Measurements from ENCODE around the gene UBALD2.
"Not testable (repeated sequence)": the region's sequence is repeated elsewhere in the genome, so short reads cannot be mapped to it uniquely, and the experiment has no call there.

UBALD2 gene

DNA sequence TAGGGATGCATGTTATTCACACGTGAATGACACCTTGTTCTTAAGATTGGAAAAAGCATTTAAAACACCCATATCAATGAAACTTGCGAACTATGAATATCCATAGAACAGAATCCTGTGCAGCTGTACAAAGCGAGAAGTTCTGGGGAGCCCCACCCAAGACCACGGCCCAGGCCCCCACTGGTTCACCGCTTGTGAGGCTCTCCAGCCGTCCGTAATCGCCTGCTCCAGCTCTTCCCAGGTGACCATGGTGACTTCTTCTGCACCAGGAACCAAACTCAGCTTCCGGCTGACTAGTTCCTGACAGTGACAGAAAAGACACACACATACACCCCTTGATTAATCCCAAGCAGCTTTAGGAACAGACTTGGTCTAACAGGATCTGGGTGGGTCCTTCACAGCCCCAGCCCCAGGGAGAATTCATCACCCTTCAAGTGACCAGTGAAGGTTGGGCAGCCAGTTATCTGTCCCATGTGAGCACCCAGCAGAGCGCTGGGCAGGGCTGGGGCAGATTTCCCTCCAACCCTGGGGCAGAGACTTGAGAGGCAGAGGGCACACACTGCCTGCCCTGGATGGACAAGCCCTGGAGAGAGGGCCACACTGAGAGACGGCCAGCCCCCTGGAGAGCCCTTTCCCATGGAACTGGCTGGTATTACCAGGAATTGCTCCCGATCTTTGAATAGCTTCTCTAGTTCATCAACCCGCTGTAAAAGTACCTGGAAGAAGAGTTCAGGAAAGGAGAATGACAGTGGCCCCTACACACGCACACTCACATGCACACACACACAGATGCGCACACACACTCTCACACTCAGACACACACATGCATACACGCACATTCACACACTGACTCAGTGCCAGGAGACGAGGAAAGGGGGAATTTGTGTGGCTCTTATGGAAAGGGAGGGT, 39.3 kb downstream of the UBALD2 start:
- no peak for DNase-seq (ENCODE audit: low read depth)
- no peak overlapping the region for H3K4me3 ChIP-seq (ENCODE audit: low read depth, low read length)
- TF ChIP-seq, protein P1, sequence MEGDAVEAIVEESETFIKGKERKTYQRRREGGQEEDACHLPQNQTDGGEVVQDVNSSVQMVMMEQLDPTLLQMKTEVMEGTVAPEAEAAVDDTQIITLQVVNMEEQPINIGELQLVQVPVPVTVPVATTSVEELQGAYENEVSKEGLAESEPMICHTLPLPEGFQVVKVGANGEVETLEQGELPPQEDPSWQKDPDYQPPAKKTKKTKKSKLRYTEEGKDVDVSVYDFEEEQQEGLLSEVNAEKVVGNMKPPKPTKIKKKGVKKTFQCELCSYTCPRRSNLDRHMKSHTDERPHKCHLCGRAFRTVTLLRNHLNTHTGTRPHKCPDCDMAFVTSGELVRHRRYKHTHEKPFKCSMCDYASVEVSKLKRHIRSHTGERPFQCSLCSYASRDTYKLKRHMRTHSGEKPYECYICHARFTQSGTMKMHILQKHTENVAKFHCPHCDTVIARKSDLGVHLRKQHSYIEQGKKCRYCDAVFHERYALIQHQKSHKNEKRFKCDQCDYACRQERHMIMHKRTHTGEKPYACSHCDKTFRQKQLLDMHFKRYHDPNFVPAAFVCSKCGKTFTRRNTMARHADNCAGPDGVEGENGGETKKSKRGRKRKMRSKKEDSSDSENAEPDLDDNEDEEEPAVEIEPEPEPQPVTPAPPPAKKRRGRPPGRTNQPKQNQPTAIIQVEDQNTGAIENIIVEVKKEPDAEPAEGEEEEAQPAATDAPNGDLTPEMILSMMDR (IDR thresholded peaks at IDR 0.05; ENCODE audit: control insufficient read depth, extremely low read depth, insufficient read depth) = no peak

DNA sequence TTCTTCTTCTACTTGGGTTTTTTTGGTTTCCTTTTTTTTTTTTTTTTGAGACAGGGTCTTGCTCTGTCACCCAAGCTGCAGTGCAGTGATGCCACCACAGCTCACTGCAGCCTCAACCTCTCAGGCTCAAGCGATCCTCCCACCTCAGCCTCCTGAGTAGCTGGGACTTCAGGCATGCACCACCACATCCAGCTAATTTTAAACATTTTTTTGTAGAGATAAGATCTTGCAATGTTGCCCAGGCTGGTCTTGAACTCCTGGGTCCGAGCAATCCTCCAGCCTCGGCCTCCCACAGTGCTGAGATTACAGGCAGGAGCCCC, 39.9 kb downstream of the UBALD2 start:
- H3K4me3 ChIP-seq (ENCODE audit: low read depth, low read length) = not testable (repeated sequence)

DNA sequence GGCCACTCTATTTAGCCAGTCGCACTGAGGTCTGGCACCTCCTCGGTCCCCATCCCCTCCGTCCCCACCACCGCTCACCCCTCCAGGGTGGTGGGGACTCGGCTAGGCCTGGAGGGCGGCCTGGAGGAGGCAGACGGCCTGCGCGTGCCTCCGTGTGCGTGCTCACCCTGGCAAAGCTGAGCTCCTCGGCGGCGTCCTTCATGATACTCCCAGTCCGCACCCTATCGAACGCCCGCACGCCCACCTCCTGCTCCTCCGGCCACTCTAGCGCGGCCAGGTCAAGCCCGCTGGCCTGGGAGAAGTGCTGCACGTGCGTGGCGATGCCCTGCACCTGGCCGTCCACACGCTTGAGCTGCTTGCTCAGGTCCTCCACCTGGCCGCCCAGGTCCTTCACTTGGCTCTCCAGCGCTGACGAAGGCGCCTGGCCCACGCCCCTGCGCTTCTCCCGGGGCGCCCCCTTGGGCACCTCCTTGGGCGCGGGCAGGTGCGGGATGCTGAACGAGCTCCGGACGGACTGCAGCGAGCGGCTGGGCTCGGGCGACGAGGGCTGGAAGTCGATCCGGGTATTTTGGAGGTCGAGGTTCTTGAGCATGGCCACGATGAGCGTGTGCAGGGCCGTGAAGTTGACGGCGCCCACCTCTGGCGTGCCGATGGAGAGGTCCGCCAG, 42.3 kb downstream of the UBALD2 start:
- DNase-seq (ENCODE audit: low read depth) = no peak
- no peak overlapping the region for H3K4me3 ChIP-seq (ENCODE audit: low read depth, low read length)
- TF ChIP-seq, protein P1 (IDR thresholded peaks at IDR 0.05; ENCODE audit: control insufficient read depth, extremely low read depth, insufficient read depth) = no peak

More for the DNA sequence above, 39.9 kb downstream of the UBALD2 start:
- DNase-seq (ENCODE audit: low read depth) = not testable (repeated sequence)

DNA sequence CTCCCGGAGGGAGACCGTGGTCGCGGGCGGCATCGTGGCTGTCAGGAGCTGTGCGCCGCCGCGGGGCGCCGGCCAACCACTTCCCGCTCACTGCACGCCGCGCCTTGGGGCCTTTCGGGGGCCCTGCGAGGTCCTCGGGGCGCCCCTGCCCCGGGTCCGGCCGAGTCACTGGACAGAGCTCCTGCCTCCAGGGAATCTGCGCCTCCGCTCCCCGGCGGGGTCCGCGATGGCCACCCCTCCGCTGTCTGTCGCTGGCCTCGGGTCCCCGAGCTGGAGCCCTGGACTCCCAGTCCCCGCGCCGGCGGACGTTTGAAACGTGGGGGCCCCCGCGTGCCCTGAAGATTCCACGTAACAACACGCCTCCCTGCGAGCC, 42.8 kb downstream of the UBALD2 start, which contains the start of gene QRICH2:
Gene QRICH2 (minus strand): TSS at position 311 of the 373 bp plus-strand sequence. CDS start 278 bp downstream, at position 33.
- H3K4me3 ChIP-seq (ENCODE audit: low read depth, low read length) = no peak within 1 kb of the TSS
- DNase-seq (ENCODE audit: low read depth) = no peak
- TF ChIP-seq, protein P1 (IDR thresholded peaks at IDR 0.05; ENCODE audit: control insufficient read depth, extremely low read depth, insufficient read depth) = no peak

DNA sequence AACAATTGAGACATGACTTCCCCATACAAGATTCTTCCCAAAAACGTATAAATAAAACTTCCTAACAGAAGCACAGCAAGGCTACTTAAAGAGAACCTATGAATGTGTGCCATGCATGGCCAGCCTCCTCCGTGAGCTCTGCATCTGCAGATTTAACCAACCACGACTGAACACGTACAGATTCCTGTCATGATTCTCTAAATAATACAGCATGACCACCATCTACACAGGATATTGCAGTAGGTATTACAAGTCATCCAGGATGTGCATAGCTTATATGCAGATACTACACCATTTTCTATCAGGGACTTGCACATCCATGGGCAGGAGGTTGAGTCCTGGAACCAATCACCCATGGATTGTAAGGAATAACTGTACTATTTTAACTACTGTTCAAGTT, 44.3 kb downstream of the UBALD2 start:
- H3K4me3 ChIP-seq (ENCODE audit: low read depth, low read length) = no peak overlapping the region
- TF ChIP-seq, protein P1 (IDR thresholded peaks at IDR 0.05; ENCODE audit: control insufficient read depth, extremely low read depth, insufficient read depth) = no peak
- no peak for DNase-seq (ENCODE audit: low read depth)

DNA sequence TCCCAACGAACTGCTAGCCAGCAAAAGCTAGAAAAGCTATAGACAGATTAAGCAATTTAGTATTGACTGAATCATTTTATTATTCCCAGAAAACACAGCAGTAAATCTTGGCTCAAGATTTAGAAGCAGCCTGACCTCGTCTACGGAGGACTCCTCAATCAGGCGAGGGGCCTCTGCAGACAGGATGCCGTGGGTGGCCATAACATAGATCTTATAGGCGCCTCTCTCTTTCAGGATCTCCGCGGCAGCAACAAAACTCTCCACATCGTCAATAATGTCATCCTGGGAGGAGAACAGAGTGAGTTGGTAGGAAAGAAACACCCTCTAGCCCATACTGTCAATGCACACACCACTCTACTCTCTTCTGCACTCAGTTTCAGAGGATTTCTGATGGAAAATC, 47.6 kb downstream of the UBALD2 start:
- TF ChIP-seq, protein P1 (IDR thresholded peaks at IDR 0.05; ENCODE audit: control insufficient read depth, extremely low read depth, insufficient read depth) = no peak
- no peak for DNase-seq (ENCODE audit: low read depth)
- no peak overlapping the region for H3K4me3 ChIP-seq (ENCODE audit: low read depth, low read length)

DNA sequence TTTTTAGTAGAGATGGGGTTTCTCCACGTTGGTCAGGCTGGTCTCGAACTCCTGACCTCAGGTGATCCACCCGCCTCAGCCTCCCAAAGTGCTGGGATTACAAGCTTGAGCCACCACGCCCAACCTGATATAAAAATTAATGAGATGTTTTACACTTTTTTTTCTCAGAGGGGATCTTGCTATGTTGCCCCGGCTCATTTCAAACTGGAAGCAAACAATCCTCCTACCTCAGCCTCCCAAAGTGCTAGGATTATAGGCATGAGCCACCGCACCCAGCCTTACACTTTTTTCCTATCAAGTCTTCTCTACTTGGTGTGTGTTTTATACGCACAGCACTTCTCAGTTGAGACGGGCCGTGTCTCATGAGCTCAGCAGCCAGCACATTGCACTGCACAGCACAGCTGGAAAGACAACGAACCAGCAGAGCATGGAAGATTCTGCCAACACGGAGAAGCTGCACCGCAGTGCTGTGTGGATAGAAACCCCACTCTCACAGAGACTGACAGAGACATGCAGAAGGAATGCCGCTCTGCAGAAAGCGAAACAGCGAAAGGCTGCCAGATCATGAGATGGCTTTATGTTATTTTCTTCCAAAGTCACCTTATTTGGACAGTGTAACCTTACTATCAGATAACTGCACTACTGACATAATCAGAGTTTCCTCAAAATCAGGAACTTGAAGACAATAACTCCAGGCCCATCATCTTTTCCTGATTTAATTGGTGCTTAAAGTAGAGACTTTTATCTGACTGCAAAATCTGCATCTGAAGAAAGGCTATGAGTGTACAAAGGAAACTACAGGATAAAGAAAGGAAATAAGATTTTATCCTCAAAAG, 49.5 kb downstream of the UBALD2 start:
- TF ChIP-seq, protein P1 (IDR thresholded peaks at IDR 0.05; ENCODE audit: control insufficient read depth, extremely low read depth, insufficient read depth) = no peak
- DNase-seq (ENCODE audit: low read depth) = no peak
- no peak overlapping the region for H3K4me3 ChIP-seq (ENCODE audit: low read depth, low read length)

All from LNCaP clone FGC (cell line).